Measurements from ENCODE around the gene GRAMD1A.
"Not testable (repeated sequence)": the region's sequence is repeated elsewhere in the genome, so short reads cannot be mapped to it uniquely, and the experiment has no call there.

GRAMD1A gene

DNA sequence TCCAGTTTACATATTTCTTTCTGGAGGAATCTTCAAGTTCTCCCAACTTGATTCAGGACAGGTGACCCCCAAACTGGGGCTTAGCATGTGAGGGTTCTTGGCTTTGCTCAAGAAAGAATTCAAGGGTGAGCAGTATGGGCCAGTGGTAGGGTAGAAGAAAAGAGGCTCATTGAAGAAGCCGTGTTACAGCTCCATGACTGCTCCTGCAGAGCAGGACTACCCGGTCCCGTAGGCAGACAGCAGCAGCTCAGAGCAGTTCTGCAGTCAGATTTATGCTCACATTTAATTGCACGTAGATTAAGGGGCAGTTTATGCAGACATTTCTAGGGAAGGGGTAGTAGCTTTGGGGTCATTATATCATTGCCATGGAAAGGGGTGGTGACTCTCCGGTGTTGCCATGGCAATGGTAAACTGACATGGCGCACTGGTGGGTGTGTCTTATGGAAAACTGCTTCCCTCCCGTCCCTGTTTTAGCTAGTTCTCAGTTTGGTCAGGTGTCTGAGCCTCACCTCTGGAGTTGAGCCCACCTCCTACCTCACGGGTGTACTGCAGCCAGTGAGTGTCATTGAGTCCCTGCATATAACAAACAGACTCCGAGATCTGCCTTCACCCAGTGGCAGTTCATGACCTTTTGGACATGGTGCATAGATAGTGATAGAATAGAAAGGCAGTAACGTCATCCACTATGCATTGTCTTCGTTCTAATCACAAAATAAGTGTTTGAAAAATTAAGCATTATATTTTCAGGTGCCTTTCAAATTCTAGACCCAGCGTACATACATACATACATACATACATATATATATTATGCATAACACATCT, 20.1 kb upstream of the GRAMD1A start:
- DNase-seq = no peak

GRCh38 chr19:34982275-34982674, 17.8 kb upstream of the GRAMD1A start:
- no peak for DNase-seq

DNA sequence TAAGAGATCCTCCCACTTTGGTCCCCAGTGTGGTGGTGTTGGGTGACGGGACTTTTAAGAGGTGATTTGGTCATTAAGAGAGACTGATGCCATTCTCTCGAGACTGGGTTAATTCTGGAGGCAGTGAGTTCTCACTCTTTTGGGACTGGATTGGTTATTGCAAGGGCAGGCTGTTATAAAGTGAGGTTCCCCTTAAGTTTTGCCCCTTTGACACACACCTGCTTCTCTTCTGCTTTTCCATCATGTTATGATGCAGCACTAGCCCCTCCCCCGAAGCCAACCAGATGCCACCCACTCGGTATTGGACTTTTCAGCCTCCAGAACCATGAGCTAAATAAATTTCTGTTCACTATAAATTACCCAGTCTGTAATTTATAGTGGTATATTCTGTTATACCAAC, 16.3 kb upstream of the GRAMD1A start:
- no peak for DNase-seq

GRCh38 chr19:34984287-34984686, 15.8 kb upstream of the GRAMD1A start:
- no peak for DNase-seq

- DNase-seq = peak in 1 of 4 experiments; percentile 27
These were observed 14.7 kb upstream of the GRAMD1A start for GRCh38 chr19:34985249-34986022.

DNA sequence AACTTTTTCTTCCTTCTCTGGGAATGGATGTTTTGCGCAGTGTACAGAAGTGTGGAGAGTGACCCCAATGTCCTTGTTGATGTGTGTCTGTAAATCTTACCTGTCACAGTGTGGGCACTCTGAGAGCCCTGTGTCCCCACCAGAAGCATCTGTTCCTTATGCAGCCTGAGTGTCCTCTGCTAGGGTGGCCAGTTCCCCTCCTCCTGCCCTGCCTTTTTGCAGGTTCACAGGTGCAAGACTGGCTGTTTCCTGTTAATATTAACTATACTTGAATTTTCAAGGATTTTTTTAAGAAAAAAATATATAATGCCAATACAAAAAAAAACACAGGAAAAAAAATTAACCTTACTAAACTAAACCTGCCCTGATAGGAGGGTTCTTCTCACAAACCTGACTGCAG, 12.0 kb upstream of the GRAMD1A start:
- no peak for DNase-seq

GRCh38 chr19:34989298-34989697, 10.8 kb upstream of the GRAMD1A start:
- peak in 1 of 4 experiments; percentile 20 for DNase-seq

DNA sequence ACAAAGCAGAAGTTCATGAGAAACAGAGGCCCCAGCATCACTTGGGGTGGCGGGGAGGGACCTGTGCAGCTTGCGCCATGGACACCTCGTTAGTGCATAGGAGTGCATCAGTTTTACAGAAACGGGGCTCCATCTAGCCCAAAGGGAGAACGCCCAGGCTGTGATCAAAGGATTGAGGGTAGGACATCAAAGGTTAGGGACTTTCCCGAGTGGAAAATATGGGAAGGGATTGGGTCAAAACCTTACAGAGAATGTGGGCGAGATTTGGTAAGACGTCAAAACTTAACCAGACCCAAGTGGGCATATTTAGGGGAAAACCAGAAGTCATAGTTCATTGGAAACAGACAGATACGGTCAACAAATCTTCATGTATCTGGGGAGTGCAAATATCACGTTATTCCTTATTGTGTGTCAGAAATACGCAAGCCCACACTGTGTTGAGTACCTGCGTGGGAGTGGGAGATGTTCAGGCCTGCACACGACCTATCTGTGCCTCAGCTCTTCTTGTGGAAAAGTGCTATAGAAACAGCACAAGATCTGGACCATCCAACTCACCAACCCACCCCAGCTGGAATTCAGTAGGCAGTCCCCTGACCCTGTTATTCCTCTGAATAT, 9.4 kb upstream of the GRAMD1A start:
- peak in 1 of 4 experiments; percentile 32 for DNase-seq

- no peak for DNase-seq
These were observed 8.4 kb upstream of the GRAMD1A start for GRCh38 chr19:34991542-34992333.

DNA sequence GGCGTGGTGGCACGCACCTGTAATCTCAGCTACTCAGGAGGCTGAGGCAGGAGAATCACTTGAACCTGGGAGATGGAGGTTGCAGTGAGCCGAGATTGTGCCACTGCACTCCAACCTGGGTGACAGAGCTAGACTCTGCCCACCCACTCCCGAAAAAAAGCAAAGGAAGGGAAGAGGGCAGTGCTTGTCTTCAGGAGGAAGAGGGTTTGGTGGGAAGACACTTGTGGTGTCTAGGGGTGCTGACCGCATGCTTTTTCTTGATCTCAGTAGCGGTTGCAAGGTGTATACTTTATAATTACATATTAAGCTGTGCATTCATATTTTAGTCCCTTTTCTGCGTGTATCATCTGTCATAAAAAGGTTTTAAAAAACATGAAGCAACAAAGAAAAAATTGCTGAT, 7.5 kb upstream of the GRAMD1A start:
- DNase-seq = not testable (repeated sequence)

GRCh38 chr19:34994286-34994642, 5.9 kb upstream of the GRAMD1A start:
- DNase-seq = no peak

DNA sequence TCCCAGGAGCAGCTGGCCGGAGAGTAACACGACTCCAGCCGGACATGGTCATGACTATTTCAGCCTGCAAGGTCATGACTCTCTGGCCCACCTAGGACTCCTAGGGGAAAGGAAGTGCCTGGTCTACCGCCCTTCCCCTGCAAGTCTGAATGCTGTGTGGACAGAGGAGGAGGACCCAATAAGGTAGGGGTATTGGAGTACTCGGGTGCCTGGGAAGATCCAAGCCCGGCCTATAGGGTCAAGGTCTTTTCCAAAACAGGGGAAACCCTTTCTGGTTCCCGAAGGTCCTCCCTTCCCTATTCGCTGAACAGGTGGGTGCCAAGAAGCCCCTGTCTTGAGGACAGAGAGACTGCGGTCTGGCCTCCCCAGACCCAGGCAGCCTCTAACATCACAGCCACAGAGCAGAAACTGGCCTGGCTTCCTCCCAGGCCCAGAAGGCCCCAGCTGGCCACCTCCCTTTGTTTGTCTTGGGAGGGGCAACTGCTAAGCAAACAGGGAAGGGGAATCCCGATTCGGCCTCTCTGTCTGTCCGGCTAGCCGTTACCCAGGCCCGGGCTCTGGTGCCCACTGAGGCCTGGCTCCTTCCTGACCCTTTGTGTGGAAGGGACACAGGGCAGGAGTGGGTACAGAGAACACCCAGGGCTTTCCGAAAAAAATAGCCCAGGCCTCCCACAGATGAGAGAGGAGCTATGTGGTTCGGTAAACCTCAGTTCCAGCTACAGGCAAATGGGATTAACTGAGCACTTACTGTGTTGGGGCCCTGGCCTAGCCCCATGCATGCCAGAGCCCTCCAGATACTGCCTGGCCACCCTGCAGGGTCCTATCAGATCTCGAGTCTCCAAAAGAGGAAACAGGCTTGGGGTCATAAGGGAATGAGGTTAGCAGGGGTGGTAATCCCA, 5.2 kb upstream of the GRAMD1A start:
- DNase-seq = no peak

- no peak for DNase-seq
These were observed 4.6 kb upstream of the GRAMD1A start for GRCh38 chr19:34995551-34995950.

DNA sequence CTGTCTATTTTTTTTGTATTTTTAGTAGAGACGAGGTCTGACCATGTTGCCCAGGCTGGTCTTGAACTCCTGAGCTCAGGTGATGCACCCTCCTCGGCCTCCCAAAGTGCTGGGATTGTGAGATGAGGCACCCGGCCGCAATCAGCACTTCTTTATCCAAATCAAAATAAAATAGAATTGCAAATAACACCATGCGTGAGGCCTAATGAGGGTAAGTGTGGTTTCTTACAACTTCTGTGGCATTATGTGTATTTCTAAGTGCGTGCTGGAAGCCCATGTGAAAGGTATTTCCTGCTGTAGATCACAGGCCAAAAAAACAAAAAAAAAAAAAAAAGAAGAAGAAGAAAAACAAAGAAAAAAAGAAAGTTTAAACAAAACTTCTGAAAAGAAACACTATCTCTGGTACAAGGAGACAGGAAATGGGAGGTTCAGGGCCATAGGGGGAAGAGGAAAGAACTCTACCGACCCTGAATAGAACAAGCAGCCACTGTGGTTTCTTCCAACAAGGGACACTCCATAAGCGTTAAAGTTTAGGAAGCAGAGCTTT, 3.0 kb upstream of the GRAMD1A start:
- peak in 1 of 4 experiments; percentile 22 for DNase-seq

GRCh38 chr19:34998224-34998623, 1.9 kb upstream of the GRAMD1A start:
- DNase-seq = not testable (repeated sequence)

GRCh38 chr19:34998777-34999497, 1.2 kb upstream of the GRAMD1A start:
- no peak for DNase-seq

GRCh38 chr19:35000338-35000646, 169 bp downstream of the GRAMD1A start:
- no peak for DNase-seq

DNA sequence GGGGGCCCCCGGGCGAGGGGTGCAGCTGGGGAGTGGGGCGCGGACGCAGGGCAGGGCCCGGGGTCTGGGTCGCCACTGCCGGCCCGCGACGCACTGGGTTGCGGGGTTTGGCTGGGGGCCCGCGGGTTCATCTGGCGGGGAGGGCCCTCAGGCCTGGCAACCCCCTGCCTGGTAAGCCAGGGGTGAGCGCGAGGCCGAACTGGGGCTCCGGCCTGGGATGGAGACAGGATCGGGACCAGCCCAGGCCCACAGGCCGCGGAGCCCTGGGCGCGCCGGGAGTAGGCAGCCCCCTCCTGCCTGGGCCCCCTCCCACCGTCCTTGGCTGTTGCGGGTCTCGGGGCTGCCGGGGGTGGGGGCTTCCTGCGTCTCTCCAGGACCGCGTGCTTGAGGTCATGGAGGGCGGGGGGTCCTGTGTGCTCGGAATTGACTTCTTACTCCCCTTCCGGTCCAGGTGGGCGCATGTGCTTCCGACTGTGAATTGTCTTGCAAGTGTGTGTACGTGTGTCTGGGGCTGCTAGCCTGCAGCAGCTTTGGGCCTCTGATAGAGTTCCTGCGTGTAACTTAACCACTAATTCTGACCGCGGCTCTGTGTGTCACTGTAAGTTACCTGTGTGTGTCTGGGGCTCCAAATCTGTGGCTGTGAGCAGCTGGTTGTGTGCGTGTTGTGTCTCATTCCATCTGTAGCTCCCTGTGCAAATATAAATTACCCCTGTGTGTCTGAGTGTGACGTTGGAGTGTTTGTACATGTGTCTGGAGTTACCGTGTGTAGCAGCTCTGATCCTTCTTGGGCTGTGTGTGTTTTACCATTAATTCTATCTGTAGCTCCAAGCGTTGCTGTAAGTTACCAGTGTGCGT, 751 bp downstream of the GRAMD1A start:
- DNase-seq = peak in 2 of 4 experiments; percentile 20 to 42

DNA sequence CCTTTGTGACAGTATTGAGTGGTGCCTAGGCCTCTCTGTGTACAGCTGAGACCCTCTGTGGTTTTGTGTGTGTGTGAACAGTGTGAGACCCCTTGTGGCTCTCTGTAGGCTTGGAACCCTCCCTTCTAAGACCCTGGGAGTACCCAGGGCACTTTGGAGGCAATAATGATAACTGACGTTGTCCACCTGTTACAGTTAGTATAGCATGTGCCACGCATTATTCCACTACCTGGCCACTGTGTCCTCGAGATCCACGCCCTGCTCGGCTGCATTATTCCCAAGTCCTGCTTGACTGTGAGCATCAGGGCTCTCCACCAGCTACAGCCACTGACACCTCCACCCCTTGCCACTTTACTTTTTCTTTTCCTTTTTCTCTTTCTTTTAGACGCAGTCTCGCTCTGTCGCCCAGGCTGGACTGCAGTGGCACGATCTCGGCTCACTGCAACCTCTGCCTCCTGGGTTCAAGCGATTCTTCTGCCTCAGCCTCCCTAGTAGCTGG, 2.0 kb downstream of the GRAMD1A start:
- DNase-seq = no peak
